ENCODE data around the gene DSC1. TPM values are rescaled to one million over a fixed set of nuclear protein-coding genes. Genes with fewer than 3 reads are reported as not detected.

DSC1 gene
- polyA plus RNA-seq, 1 of the 3 experiments (the other 2 are of a cell fraction): not detected

DNA sequence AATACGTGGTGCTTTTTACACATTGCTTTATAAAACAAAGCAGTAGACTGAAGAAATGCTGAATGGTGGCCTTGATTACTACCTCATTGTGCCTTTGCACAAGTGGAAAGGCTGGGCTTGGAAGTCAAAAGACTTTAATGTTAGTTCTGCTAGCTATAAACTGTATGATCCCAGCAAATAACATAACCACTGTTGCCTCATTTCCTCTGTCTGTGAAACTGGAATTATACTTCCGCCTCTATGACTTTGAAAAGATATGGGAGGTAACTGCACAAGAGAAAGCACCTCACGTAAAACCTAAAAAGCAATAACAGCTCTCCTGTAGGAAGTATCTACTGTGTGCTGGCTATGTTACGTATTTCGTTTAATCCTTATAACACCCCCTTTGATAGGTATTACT is 43.4 kb upstream of the DSC1 start:
- 35% methylated on average over 5 of the region's 5 CpGs for WGBS (ENCODE audit: low lambda C conversion rate)
- Histone ChIP-seq H3K9ac (no peak overlapping the region), H3K27me3 (ENCODE audit: insufficient read depth) (no peaks in the 10 kb centered on the region), H2AFZ (ENCODE audit: low read depth) (no peak overlapping the region), H4K20me1 (ENCODE audit: insufficient read depth) (no peaks in the 10 kb centered on the region), H3K9me3 (no peaks in the 10 kb centered on the region), H3K36me3 (replicated peaks in 1 of 2; ENCODE audit: control insufficient read depth in 1 of 2, insufficient read depth in 2 of 2, low read length in 1 of 2) (no peaks in the 10 kb centered on the region), H3F3A (replicated peaks; ENCODE audit: insufficient read depth) (no peaks in the 10 kb centered on the region), H3K9me2 (no peaks in the 10 kb centered on the region), H3K4me2 (no peak overlapping the region), H3K27ac (ENCODE audit: low read depth in 2 of 2, low read length in 1 of 2) (no peak overlapping the region), H3K4me1 (ENCODE audit: control insufficient read depth in 1 of 2, insufficient read depth in 2 of 2, low read depth in 1 of 2, low read length in 1 of 2) (no peaks in the 10 kb centered on the region), H3K4me3 (ENCODE audit: low read depth in 2 of 2, low read length in 1 of 2) (no peak overlapping the region), H3K79me2 (ENCODE audit: insufficient read depth) (no peaks in the 10 kb centered on the region)
- TF ChIP-seq POLR2AphosphoS5 (IDR thresholded peaks at IDR 0.05; ENCODE audit: low read depth, low read length) (no peak), MXI1 (IDR thresholded peaks at IDR 0.05; ENCODE audit: low read depth, low read length) (no peak), SMC3 (IDR thresholded peaks at IDR 0.05; ENCODE audit: low read depth, low read length) (no peak), MEF2A (IDR thresholded peaks at IDR 0.05; ENCODE audit: borderline replicate concordance, low read depth) (no peak), CHD2 (IDR thresholded peaks at IDR 0.05; ENCODE audit: low read length, partially characterized antibody) (no peak), FOXJ3 (CRISPR knock-in tag; IDR thresholded peaks at IDR 0.05) (no peak), RAD21 (IDR thresholded peaks at IDR 0.05; ENCODE audit: low read length) (no peak), EZH2phosphoT487 (IDR thresholded peaks at IDR 0.05; ENCODE audit: borderline replicate concordance, low read depth) (no peak), TCF12 (IDR thresholded peaks at IDR 0.05) (no peak), EP300 (IDR thresholded peaks at IDR 0.05; ENCODE audit: borderline replicate concordance in 1 of 2, low read depth in 1 of 2, low read length in 1 of 2) (no peak), CTCF (IDR thresholded peaks at IDR 0.05) (no peak), MAX (IDR thresholded peaks at IDR 0.05; ENCODE audit: low read depth) (no peak)
- TF ChIP-seq, protein P1, sequence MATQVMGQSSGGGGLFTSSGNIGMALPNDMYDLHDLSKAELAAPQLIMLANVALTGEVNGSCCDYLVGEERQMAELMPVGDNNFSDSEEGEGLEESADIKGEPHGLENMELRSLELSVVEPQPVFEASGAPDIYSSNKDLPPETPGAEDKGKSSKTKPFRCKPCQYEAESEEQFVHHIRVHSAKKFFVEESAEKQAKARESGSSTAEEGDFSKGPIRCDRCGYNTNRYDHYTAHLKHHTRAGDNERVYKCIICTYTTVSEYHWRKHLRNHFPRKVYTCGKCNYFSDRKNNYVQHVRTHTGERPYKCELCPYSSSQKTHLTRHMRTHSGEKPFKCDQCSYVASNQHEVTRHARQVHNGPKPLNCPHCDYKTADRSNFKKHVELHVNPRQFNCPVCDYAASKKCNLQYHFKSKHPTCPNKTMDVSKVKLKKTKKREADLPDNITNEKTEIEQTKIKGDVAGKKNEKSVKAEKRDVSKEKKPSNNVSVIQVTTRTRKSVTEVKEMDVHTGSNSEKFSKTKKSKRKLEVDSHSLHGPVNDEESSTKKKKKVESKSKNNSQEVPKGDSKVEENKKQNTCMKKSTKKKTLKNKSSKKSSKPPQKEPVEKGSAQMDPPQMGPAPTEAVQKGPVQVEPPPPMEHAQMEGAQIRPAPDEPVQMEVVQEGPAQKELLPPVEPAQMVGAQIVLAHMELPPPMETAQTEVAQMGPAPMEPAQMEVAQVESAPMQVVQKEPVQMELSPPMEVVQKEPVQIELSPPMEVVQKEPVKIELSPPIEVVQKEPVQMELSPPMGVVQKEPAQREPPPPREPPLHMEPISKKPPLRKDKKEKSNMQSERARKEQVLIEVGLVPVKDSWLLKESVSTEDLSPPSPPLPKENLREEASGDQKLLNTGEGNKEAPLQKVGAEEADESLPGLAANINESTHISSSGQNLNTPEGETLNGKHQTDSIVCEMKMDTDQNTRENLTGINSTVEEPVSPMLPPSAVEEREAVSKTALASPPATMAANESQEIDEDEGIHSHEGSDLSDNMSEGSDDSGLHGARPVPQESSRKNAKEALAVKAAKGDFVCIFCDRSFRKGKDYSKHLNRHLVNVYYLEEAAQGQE (IDR thresholded peaks at IDR 0.05; ENCODE audit: low read depth, low read length): no peak
- TF ChIP-seq, protein P2, sequence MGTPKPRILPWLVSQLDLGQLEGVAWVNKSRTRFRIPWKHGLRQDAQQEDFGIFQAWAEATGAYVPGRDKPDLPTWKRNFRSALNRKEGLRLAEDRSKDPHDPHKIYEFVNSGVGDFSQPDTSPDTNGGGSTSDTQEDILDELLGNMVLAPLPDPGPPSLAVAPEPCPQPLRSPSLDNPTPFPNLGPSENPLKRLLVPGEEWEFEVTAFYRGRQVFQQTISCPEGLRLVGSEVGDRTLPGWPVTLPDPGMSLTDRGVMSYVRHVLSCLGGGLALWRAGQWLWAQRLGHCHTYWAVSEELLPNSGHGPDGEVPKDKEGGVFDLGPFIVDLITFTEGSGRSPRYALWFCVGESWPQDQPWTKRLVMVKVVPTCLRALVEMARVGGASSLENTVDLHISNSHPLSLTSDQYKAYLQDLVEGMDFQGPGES (IDR thresholded peaks at IDR 0.05; ENCODE audit: low read depth, low read length): no peak
- CTCF ChIA-PET: interaction anchor here (0.7 kb wide), 1 partner anchor 202 kb away, joined by 3 read pairs; no protein-coding TSS in a partner anchor
- DNase-seq: no peak
- POLR2A ChIA-PET: no interaction called here
